ENCODE data around the gene TTLL4.

Gene TTLL4

DNA sequence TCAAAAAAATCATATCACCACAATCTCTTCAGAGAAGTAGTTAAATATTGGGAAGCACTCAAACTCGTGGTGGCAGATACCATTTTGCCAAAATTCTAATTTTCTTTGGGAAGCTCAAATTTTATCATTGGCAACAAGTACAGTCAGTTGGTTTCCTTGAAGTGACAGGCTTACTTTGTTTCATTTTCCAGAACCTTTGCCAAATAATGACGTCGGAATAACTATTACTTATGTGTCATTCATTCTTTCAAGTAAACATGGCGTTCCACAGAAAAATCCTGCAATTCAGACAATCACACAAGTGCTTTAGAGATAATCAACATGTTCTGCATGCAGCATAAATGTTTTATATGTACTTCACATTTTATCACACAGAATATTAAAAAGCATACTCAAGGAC is 5.4 kb downstream of the TTLL4 start:
- peak; percentile 49 for DNase-seq

DNA sequence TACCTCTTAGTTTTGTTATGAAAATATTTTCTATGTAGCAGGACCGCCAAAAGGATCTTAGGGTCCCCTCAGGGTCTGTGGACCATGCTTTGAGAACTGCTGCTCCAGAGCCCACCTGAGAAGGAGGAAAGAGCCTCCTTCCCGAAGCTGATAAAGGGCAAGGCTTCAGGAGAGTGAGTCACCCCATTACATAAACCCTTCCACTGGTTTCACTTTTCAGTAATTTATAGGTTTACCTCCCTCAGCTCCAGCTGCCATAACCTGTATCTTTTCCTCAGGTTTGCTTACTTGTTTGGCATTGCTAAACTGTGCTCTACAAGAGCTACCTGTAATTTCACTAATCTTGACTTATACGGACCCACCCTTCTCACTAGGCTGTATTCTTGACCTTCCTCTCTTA is 6.6 kb downstream of the TTLL4 start:
- no peak for DNase-seq

- no peak for DNase-seq
These were observed 7.4 kb downstream of the TTLL4 start for GRCh38 chr2:218718058-218718457.

DNA sequence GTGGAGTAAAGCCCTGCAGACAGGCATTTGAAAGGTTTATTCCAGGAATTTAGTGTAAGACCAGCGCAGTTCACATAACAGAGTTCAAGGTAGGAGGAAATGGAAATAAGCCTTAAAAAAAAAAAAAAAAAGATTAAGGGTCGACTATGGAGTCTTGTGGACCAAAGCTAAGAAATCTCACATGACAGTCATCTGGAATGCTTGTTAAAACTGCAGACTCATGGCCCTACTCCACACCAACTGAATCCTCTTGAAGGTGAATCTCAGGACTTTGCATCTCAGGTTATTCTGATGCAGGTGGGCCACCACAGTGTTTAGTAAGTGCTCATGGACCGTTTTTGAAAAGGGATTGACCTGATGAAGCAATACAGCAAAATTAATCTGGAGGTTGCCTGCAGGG is 8.8 kb downstream of the TTLL4 start:
- DNase-seq = no peak

GRCh38 chr2:218720048-218721041 is 9.7 kb downstream of the TTLL4 start:
- DNase-seq = no peak

DNA sequence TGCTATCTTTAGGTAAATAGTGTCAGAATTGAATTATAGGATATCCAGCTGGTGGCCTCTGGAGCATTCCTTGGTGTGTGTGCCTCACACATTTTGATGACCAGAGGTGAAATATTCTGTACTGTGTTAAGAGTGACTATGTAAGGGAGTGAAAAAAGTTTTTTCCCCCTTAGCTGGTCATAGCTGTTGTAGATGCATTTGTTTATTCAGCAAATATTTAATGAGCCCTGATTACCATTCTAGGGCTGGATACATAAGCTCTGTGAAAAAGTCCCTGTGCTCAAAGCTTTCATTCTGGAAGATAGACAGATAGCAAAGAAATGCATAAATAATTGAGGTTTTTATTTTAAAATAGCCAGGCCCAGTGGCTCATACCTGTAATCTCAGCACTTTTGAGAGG is 10.9 kb downstream of the TTLL4 start:
- no peak for DNase-seq

- no peak for DNase-seq
These were observed 11.3 kb downstream of the TTLL4 start for GRCh38 chr2:218721934-218722333.

DNA sequence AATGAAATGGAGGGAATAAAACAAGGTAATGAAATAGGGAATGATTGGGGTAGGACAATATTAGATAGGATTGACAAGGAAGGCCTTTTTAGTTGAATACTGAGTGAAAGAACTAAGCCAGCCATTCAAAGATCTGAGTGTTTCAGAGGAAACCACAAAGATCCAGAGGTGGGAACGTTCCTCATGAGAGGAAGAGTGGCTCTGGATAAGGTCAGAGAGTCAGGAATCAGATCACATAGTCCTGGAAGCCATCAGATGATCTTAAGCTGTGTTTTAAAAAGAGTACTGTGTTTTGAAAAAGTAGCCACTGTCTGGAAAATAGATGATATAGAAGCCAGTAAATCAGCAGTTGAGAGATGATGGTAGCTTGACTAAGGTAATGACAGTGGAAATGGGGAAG is 11.8 kb downstream of the TTLL4 start:
- no peak for DNase-seq

GRCh38 chr2:218722876-218723785 is 12.5 kb downstream of the TTLL4 start:
- DNase-seq = no peak

DNA sequence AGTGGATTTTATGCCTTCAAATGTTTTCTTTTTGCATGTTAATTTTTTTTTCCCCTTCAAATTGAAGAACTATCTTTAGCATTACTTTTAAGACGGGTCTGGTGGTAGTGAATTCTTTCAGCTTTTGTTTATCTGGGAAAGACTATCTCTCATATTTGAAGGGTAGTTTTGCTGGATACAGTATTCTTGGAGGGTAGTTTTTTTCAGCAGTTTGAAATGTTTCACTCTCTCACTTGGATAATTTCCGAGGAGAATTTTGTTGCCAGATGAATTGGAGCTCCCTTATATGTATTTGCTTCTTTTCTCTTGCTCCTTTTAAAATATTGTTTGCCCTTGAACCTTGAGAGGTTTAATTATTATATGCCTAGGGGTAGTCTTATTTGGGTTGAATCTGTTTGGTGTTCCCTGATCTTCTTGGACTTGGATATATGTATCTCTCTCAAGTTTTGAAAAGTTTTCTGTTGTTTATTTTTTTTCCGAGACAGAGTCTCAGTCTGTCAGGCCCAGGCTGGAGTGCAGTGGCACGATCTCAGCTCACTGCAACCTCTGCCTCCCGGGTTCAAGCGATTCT is 15.5 kb downstream of the TTLL4 start:
- no peak for DNase-seq

DNA sequence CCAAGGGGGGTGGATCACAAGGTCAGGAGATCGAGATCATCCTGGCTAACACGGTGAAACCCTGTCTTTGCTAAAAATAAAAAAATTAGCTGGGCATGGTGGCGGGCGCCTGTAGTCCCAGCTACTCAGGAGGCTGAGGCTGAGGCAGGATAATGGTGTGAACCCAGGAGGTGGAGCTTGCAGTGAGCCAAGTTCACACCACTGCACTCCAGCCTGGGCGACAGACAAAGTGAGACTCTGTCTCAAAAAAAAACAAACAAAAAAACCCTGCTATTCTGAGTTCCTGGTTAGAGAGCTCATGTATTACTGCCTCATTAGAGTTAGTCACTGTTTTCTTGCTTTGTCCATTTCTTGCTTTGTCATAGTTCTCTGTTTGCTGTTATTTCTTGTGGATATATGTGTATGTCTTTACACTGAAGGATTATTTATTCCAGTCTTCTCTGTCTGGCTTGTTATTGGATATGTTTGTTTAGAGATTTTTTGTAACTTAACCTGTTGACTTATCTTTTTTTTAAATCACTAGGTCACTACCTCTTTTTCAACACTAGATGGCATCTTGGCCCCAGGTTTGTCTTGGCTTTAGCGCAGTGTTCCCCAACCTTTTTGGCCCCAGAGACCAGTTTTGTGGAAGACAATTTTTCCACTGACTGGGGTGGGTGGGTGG is 17.0 kb downstream of the TTLL4 start:
- no peak for DNase-seq

- DNase-seq = no peak
These were observed 19.0 kb downstream of the TTLL4 start for GRCh38 chr2:218729640-218730039.

- no peak for DNase-seq
These were observed 21.6 kb downstream of the TTLL4 start for GRCh38 chr2:218732052-218732760.

- no peak for DNase-seq
These were observed 22.1 kb downstream of the TTLL4 start for GRCh38 chr2:218732761-218733158.

DNA sequence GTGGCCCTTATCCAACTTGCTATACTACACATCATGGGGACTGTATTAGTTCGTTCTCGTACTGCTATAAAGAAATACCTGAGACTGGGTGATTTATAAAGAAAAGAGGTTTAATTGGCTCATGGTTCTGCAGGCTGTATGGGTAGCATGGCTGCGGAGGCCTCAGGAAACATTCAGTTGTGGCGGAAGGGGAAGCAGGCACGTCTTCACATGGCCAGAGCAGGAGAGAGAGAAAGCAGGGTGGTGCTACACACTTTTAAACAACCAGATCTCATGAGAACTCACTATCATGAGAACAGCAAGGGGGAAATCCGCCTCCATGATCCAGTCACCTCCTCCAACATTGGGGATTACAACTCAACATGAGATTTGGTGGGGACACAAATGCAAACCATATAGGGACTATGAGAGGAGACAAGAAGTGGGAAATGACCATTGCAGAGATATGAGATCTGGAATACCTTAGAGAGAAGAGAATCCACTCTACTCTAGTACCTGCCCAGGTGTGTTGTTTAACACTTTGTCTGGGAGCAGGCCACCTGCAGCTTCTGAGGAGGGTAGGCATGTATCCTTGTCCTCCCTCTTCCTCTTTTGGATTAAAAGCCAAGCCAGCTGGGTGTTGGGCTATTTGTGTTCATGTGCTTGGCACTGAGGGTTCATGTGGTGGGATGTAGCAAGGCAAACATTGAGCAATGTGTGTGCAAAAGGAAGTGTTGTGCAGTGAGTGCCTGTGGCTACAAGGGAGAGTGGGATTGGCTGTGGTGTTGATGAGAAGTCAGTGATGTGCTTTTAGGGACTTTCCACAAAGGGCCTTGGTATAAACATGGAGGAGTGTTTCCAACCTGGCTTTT is 22.8 kb downstream of the TTLL4 start:
- peak; percentile 53 for DNase-seq

- DNase-seq = no peak
These were observed 23.7 kb downstream of the TTLL4 start for GRCh38 chr2:218734190-218734975.

DNA sequence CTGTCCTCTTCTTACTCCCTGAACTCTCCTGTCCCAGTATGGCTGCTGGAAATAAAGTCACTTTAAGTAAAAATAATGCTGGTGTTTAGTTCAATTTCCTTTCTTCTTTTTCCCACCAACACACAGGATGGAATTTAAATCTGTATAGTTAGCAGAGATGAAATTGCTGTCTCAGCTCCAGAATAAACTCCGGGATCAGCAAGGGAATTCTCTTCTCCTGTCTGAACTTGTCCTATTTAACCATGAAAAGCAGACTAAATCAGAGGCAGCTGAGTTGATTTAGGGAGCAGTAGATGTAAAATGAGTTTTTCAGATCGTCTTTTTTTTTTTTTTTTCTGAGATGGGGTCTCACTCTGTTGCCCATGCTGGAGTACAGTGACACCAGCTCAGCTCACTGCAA is 25.9 kb downstream of the TTLL4 start:
- DNase-seq = no peak

DNA sequence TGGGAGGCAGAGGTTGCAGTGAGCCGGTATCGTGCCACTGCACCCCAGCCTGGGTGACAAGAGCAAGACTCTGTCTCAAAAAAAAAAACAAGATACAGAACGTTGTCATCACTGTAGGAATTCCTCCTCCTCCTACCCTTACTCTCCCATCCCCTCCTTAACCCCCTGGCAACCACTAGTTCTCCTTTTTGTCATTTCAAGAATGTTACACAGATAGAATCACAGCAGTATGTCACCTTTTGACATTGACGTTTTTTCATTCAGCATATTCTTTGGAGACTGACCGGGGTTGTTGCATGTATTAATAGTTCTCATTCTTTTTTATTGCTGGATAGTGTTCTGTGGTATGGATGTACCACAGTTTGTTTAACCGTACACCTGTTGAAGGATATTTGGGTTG is 32.4 kb downstream of the TTLL4 start:
- no peak for DNase-seq

DNA sequence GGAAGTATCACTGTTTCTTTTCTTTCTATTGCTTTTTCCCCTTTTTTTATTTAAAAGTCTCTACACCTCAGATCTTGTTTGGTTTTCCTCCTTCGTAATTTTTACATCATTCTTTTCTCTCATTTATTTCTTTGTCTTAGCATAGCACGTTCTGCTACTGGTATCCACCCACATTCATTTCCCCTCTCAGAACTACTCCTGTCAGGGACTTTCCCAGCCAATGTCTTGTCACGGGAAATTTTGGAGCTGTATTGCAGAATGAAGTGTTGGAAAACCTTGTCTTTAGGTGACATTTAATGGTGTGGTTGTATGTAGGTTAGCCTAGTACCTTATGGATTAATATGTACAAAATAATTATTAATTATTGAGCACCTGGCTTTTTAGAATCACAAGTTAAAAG is 34.0 kb downstream of the TTLL4 start:
- DNase-seq = no peak

DNA sequence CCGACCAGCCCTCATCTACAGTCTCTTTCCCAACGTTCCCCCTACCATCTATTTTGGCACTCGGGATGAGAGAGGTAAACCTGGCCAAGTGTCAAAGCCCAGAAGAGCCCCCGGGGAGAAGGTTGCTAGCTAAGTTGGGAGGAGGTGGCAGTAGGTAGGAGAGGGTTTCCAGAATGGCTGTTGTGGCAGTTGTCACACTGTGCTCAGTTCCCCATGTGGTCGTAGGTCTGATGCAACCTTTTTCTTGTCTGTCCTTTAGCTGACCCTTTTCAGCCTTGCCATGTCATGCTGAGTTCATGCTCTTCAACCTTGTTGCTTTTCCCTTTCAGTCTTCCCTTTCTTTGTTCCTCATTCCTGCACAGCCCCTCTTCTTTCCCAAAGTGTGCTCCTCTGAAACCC is 34.5 kb downstream of the TTLL4 start:
- DNase-seq = no peak

Measured in midbrain (tissue), 1 donor.